GM23338 (cell line): ENCODE measurements around the gene GNLY. TPM values are rescaled to one million over a fixed set of nuclear protein-coding genes. Genes with fewer than 3 reads are reported as not detected.

Experiments
- CREB1 ChIP-seq: fragments of 250-450 bp; sonication (Bioruptor Pico); IDR thresholded peaks from 2 replicates; pipeline ENCODE4 v1.5.0; 2020; ENCODE audit warnings: low read depth, mild to moderate bottlenecking, moderate library complexity
- JUNB ChIP-seq: IDR thresholded peaks from one replicate; pipeline ENCODE4 v1.6.1; 2016; ENCODE audit warnings: antibody characterized with exemption; ENCODE audit not compliant: unreplicated experiment
- NANOG ChIP-seq: IDR thresholded peaks from 2 replicates; pipeline ENCODE4 v1.6.1; 2016; ENCODE audit warnings: antibody characterized with exemption, borderline replicate concordance
- ZNF114 ChIP-seq: fragments of 250-450 bp; sonication (Bioruptor Pico); IDR thresholded peaks from 2 replicates; pipeline ENCODE4 v1.5.0; 2020; ENCODE audit warnings: mild to moderate bottlenecking, moderate library complexity
- polyA plus RNA-seq: library from polyadenylated mRNA; unstranded; fragments of >200 nt; fragmentation: Nextera tagmentation; extraction: Ambion mirVana; gene quantifications from 2 replicates; pipeline ENCODE4 v1.2.1, GENCODE V29; 2016
- total RNA-seq: library from RNA; depleted of rRNA; stranded (reverse); fragments of >200 nt; shearing (Covaris generic); gene quantifications from 2 replicates; pipeline ENCODE4 v1.2.3, GENCODE V29; 2014
- TF ChIP-seq, protein P1 (sequence below), 2 experiments: fragments of 200-600 bp in 1 of 2; sonication (generic) in 1 of 2; conservative IDR thresholded peaks; 2 replicates each; pipeline versions ENCODE4 v1.5.1 to v1.6.1; 2016 to 2017; ENCODE audit warnings: antibody characterized with exemption in 2 of 2, low read depth in 2 of 2, mild to moderate bottlenecking in 2 of 2, moderate library complexity in 1 of 2
- TF ChIP-seq, protein P2 (sequence below): fragments of 250-450 bp; sonication (Bioruptor Pico); IDR thresholded peaks from 2 replicates; pipeline ENCODE4 v1.5.0; 2020; ENCODE audit warnings: mild to moderate bottlenecking, moderate library complexity

GNLY gene
- total and polyA plus RNA-seq, 2 experiments from 2014 or later, result not detected

DNA sequence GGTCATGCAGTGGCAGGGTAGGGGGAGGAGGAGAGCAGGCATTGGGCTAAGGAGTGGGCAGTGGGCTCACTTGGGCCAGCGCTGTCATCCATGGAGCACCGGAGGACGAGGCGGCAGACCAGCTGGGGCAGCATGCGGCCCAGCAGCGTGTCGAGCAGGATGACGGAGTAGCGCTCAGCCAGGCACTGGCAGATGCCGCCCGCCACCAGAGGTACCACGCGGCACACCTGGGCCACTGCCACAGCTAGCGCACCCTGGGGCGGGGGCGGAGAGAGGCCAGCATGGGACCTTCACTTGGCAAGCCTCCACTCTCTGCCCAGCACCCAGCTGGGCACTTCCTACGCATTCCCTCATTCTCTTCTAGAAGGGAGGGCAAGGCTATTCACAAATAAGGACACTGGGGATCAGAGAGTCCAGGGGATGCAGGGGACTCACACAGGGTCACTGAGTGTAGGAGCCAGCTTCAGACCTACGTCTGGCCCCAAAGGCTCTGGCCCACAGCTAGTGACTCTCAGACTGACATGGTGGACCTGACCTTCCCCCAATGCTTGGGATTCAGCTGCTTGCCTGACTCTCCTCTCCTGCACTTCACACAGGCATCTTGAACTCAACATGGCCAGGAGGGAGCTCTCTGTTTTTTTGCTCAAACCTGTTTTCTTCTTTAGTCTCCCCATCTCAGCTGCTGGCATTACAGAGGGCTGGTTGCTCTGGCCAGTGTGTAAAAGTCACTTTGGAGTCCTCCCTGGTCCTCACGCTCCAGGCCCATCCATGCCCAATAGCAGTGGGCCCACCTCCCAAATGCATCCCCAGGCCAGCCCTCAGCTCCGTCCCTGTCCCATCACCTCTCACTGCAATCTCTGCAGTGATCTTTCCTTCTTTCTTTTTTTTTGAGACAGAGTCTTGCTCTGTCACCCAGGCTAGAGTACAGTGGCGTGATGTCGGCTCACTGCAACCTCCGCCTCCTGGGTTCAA lies 30.3 kb upstream of the GNLY start (continued):
- TF ChIP-seq, protein P1, sequence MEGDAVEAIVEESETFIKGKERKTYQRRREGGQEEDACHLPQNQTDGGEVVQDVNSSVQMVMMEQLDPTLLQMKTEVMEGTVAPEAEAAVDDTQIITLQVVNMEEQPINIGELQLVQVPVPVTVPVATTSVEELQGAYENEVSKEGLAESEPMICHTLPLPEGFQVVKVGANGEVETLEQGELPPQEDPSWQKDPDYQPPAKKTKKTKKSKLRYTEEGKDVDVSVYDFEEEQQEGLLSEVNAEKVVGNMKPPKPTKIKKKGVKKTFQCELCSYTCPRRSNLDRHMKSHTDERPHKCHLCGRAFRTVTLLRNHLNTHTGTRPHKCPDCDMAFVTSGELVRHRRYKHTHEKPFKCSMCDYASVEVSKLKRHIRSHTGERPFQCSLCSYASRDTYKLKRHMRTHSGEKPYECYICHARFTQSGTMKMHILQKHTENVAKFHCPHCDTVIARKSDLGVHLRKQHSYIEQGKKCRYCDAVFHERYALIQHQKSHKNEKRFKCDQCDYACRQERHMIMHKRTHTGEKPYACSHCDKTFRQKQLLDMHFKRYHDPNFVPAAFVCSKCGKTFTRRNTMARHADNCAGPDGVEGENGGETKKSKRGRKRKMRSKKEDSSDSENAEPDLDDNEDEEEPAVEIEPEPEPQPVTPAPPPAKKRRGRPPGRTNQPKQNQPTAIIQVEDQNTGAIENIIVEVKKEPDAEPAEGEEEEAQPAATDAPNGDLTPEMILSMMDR (conservative IDR thresholded peaks at IDR 0.05; ENCODE audit: low read depth in 2 of 2), result no peak
- no peak for TF ChIP-seq ZNF114 (CRISPR knock-in tag)
- TF ChIP-seq, protein P2, sequence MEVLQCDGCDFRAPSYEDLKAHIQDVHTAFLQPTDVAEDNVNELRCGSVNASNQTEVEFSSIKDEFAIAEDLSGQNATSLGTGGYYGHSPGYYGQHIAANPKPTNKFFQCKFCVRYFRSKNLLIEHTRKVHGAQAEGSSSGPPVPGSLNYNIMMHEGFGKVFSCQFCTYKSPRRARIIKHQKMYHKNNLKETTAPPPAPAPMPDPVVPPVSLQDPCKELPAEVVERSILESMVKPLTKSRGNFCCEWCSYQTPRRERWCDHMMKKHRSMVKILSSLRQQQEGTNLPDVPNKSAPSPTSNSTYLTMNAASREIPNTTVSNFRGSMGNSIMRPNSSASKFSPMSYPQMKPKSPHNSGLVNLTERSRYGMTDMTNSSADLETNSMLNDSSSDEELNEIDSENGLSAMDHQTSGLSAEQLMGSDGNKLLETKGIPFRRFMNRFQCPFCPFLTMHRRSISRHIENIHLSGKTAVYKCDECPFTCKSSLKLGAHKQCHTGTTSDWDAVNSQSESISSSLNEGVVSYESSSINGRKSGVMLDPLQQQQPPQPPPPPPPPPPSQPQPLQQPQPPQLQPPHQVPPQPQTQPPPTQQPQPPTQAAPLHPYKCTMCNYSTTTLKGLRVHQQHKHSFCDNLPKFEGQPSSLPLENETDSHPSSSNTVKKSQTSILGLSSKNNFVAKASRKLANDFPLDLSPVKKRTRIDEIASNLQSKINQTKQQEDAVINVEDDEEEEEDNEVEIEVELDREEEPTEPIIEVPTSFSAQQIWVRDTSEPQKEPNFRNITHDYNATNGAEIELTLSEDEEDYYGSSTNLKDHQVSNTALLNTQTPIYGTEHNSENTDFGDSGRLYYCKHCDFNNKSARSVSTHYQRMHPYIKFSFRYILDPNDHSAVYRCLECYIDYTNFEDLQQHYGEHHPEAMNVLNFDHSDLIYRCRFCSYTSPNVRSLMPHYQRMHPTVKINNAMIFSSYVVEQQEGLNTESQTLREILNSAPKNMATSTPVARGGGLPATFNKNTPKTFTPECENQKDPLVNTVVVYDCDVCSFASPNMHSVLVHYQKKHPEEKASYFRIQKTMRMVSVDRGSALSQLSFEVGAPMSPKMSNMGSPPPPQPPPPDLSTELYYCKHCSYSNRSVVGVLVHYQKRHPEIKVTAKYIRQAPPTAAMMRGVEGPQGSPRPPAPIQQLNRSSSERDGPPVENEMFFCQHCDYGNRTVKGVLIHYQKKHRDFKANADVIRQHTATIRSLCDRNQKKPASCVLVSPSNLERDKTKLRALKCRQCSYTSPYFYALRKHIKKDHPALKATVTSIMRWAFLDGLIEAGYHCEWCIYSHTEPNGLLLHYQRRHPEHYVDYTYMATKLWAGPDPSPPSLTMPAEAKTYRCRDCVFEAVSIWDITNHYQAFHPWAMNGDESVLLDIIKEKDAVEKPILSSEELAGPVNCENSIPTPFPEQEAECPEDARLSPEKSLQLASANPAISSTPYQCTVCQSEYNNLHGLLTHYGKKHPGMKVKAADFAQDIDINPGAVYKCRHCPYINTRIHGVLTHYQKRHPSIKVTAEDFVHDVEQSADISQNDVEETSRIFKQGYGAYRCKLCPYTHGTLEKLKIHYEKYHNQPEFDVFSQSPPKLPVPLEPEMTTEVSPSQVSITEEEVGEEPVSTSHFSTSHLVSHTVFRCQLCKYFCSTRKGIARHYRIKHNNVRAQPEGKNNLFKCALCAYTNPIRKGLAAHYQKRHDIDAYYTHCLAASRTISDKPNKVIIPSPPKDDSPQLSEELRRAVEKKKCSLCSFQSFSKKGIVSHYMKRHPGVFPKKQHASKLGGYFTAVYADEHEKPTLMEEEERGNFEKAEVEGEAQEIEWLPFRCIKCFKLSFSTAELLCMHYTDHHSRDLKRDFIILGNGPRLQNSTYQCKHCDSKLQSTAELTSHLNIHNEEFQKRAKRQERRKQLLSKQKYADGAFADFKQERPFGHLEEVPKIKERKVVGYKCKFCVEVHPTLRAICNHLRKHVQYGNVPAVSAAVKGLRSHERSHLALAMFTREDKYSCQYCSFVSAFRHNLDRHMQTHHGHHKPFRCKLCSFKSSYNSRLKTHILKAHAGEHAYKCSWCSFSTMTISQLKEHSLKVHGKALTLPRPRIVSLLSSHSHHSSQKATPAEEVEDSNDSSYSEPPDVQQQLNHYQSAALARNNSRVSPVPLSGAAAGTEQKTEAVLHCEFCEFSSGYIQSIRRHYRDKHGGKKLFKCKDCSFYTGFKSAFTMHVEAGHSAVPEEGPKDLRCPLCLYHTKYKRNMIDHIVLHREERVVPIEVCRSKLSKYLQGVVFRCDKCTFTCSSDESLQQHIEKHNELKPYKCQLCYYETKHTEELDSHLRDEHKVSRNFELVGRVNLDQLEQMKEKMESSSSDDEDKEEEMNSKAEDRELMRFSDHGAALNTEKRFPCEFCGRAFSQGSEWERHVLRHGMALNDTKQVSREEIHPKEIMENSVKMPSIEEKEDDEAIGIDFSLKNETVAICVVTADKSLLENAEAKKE (CRISPR knock-in tag), result no peak
- no peak for TF ChIP-seq CREB1 (CRISPR knock-in tag)
- TF ChIP-seq JUNB, result no peak
- TF ChIP-seq NANOG, result no peak
